Smooth muscle cell of the pulmonary artery (primary cell): ENCODE measurements around the gene GET4. TPM values are rescaled to one million over a fixed set of nuclear protein-coding genes. Genes with fewer than 3 reads are reported as not detected.

Experiments used
- total RNA-seq: library from RNA; depleted of rRNA; stranded (reverse); fragments of >200 nt; gene quantifications from 2 replicates; pipeline ENCODE4 v1.2.3, GENCODE V29; 2014

Gene GET4
- total RNA-seq = 19.4 and 30.4 TPM in 2 replicates

DNA sequence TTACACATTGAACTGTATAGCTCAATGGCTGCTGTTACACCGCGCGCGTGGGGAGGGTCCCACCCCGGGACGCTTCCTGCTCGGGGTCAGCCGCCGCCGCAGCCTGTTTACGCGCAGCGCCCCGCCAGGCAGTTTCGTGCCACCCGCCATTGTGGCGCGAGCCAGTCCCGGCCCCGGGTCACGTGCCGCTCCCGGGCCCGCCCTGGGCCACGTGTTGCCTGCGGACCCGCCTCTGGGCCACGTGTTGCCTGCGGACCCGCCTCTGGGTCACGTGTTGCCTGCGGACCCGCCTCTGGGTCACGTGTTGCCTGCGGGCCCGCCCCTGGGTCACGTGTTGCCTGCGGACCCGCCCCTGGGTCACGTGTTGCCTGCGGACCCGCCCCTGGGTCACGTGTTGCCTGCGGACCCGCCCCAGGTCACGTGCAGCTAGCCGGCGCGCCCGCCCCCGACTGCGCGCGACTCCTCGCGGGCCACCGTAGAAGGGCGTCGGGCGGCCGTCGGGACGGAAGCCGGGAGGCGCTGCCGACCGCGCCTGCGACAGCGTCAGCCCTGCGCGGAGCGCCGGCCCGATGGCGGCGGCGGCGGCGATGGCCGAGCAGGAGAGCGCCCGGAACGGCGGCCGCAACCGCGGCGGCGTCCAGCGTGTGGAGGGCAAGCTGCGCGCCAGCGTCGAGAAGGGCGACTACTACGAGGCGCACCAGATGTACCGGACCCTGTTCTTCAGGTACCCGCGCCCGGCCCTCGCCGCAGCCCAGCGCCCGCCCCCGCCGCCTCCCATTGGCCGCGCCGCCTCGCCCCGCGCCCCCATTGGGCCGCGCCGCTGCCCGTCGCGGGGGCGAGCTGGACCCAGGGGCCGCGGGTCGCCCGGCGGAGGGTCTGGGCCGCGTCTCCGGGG, at the start of gene GET4:
GET4 (plus strand) TSS at position 478 of the 895 bp plus-strand sequence; CDS start at position 570, 92 bp downstream.

DNA sequence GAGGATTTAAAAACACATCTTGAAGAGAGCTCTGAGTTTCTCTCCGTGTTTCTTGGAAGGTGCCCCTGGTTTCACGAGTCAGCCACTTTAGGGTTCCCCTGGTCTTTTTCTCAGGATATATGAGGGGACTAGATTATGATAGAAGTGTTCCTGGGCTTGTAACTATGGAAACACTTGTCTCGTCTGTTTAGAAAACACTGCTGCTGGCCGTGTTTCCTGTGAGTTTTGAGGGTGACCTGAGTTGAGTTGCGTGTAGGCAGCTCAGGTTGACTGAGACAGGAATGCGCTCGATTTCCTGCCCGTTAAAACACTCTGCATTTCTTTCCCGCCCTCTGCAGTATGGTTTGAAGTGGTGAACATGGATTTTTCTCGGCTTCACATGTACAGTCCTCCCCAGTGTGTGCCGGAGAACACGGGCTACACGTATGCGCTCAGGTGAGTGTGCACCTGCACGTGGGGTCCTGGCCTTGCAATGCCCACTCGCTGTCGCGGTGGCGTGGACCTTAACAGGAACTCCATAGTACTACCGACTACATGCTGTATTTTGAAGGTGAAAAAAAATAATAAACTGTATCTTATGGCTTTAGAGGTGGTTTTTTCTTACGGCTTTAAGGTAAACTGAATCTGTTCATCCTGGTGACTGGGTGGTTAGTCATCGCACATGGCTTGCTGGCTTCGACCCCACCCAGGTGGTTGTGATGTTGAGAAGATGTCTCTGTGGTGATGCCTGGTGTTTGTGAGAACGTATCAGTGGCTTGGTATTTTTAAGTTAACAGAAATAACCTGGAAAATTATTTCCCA, 44.0 kb upstream of the GET4 start, which contains the start of gene SUN1:
SUN1 (plus strand) TSS at position 310 of the 801 bp plus-strand sequence; CDS start at position 359, 49 bp downstream.

Other genes with a start within 250 kb of the GET4 start
- gene DNAAF5, start 149.9 kb upstream of the GET4 start, total RNA-seq = 17.8 and 24.1 TPM in 2 replicates
- gene PRKAR1B, start 149.3 kb upstream of the GET4 start, total RNA-seq = 20.9 and 23.3 TPM in 2 replicates
- 291 and 366 TPM in 2 replicates for gene SUN1, start 44.1 kb upstream of the GET4 start, total RNA-seq
- 4.4 and 4.8 TPM in 2 replicates for gene ADAP1, start 78.1 kb downstream of the GET4 start, total RNA-seq
- 9.8 and 10.1 TPM in 2 replicates for gene COX19, start 99.0 kb downstream of the GET4 start, total RNA-seq
- not detected in 2 replicates for gene CYP2W1, start 106.6 kb downstream of the GET4 start, total RNA-seq
- gene GPR146, start 168.0 kb downstream of the GET4 start, total RNA-seq = 16.4 and 16.7 TPM in 2 replicates
- 3.2 and 5.3 TPM in 2 replicates for gene GPER1, start 211.6 kb downstream of the GET4 start, total RNA-seq